GM19099 (cell line): ENCODE data around the gene NEDD4.

Source experiments
- POLR2A ChIP-seq: IDR thresholded peaks from 3 replicates; pipeline ENCODE4 v1.6.1; 2011; ENCODE audit warnings: low read depth; ENCODE audit not compliant: insufficient read length; ENCODE audit errors: extremely low read depth

Gene NEDD4

DNA sequence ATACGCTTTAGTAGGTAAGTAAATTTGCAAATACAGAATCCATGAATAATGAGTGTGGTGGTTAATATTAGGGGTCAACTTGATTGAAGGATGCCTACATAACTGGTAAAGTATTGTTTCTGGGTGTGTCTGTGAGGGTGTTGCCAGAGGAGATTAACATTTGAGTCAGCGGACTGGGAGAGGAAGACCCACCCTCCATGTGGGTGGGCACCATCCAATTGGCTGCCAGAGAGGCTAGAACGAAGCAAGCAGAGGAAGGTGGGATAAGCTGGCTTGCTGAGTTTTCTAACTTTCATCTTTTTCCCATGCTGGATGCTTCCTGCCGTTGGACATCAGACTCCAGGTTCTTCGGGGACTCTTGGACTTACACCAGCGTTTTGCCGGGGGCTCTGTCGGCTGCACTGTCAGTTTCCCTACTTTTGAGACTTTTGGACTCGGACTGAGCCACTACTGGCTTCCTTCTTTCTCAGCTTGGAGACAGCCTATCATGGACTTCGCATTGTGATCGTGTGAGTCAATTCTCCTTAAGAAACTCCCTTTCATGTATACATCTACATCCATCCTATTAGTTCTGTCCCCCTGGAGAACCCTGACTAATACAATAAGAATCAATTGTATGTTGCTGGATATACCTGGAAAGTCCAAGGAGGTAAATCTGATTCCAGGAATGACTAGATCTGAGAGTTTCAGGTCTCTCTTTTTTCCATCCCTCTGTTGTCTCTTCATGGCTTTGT, 25.8 kb upstream of the NEDD4 start:
- TF ChIP-seq POLR2A: no peak

DNA sequence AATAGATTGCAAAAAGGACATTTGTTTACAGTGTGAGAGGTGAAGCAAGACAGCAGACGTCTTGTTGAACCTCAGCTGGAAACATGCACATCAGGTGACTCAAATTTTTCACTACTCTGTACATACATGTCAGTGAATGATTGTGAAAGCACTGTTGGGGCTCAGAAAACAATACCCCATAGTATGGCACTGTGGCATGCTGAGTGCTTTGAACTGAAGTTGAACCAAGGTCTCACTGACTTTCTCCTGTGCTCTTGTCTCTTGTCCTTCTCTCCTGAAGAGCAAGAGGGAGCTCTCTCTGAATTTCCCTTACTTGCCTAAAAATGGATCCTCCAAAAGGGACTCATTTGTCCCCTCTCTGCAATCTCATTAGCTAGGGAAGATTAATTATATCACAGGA, 24.5 kb upstream of the NEDD4 start:
- no peak for TF ChIP-seq POLR2A

- no peak for TF ChIP-seq POLR2A
These were observed 24.1 kb upstream of the NEDD4 start for GRCh38 chr15:56017511-56017910.

- no peak for TF ChIP-seq POLR2A
These were observed 22.9 kb upstream of the NEDD4 start for GRCh38 chr15:56016281-56016680.

- no peak for TF ChIP-seq POLR2A
These were observed 21.3 kb upstream of the NEDD4 start for GRCh38 chr15:56014677-56015076.

DNA sequence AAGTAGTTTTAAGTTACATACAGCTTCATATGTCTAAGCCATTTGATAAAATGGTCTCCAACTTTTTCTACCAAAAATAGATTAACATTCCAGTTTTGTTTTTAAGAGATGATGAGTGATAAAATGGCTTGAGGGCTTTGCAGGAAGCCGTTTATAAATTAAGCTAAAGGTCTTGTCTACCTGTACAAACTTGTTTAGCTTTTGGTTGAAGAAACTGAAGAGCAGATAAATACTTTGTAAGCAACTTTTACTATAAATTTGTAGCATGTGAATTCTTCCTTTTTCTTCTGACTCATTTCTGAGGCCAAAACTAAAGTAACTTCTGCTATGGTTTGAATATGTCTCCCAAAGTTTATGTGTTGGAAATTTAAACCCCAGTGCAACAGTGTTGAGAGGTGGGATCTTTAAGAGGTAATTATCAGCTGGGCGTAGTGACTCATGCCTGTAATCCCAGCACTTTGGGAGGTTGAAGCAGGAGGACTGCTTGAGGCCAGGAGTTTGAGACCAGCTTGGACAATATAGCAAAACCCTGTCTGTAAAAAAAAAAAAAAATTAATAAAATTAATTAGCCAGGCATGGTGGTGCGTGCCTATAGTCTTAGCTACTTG, 8.2 kb upstream of the NEDD4 start:
- TF ChIP-seq POLR2A: no peak

DNA sequence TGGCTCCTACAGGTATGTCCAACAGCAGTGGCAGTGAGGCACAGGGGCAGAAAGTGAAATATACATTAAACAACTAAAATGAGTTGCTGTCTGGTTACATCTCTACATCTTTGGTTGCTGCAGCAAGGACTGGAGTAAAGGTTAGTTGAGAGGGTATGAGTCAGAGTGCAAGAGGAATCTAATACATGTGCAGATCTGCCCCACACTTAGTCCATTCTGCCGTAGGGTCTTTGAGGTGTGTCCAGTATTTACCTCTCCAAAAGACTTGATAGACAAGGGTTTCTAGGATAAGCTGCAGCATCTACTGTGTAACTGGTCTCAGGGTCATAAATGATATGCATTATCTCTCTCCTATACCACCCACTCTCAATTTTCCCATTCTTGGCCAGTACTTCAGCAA, 6.2 kb upstream of the NEDD4 start:
- TF ChIP-seq POLR2A: no peak

GRCh38 chr15:55998478-55998877, 5.1 kb upstream of the NEDD4 start:
- no peak for TF ChIP-seq POLR2A

DNA sequence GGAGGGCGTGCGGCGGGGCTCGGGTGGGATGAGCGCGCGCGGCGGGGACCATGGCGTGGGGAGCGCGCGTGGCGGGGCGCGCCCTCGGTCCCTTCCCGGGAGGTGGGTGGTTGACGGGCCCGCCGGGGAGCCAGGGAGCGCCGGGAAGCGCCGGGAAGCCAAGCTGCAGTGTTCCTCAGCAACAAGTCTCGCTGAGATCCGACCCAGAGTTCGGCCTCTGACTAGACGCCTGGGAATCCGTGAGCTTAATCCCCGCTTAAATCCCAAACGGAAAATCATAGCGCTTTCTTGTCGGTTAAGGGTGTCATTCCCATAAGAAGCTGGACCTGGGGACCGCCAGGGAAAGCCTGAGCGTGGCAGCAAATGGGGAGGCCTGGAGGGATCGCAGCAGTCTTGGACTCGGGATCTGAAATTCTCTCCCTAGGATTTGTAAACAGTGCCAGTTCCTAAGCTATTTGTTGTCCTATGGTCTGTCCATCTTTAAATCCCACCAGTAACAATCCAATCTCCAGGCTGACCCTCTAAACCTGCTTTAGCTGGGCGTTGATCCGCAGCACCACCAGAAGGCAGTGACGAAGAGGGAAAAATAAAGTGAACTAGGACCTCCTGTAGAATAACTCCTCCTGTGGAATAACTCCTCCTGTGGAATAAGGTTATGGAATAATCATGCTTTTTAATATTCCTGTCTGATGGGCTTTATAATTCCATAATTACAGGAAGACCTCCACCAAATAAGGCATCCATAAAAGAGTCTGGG, 570 bp upstream of the NEDD4 start:
- no peak for TF ChIP-seq POLR2A

DNA sequence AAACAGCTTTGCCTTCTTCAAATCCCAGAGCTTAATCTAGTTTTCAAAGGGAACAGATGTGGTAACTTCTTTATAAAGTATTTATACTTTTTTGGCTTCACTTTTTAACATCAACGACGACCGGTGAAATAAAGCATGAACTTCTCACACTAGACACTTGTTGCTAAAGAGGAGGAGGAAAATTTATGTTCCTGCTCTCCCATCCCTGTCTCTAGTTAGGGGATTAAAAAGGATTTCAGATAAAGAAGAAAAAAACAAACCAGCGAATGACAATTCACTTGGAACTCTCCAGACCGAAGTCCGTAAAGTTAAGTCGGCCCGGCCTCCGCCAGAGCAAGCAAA, 672 bp downstream of the NEDD4 start:
- no peak for TF ChIP-seq POLR2A

- TF ChIP-seq POLR2A: no peak
These were observed 1.3 kb downstream of the NEDD4 start for GRCh38 chr15:55991802-55992768.

DNA sequence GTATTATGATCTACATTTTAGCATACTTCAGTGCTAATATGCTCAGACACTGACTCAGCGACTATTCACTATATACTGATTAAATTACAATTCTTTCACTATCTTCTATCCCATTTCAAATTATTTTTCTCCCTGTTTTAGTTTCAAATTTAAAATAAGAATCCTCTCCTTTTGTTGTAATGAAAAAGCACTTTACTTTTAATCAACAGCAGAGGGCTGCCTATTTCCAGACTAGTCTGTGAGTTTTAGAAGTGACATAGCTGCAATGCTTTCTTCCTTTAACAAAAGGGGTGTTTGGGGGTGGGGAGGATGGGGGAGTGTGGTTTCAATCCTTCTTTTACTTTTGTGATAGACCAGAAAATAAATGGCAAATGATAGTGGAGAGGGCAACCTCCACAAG, 2.4 kb downstream of the NEDD4 start:
- TF ChIP-seq POLR2A: no peak

- TF ChIP-seq POLR2A: no peak
These were observed 2.9 kb downstream of the NEDD4 start for GRCh38 chr15:55990516-55990915.

- TF ChIP-seq POLR2A: no peak
These were observed 4.0 kb downstream of the NEDD4 start for GRCh38 chr15:55989383-55989782.

DNA sequence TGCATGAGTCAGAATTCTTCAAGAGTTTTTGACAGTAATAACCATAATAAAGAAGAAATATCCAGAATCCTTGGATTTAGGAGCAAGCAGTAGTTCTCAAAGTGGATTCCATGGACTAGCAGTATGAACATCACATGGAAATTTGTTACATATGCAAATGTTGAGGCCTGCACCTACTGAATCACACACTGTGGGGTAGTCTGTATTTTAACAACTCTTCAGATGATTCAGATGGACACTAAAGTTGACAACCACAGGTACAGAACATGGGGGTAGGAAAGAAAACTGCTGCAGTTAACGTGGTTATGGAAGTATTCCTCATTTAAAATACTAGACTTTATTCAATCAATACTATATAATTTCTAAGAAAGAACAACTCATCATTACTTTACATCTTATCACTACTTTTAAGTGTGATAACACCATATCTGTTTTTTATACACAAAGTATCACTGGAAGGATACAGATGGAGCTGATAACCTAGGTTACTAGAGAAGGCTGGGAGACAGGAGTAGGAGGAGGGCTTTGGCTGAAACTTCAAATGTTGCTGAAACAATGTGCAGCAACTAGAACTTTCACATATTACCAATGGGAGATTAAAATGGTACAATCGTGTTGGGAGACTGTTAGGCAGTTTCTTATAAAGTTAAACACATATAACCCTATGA, 11.7 kb downstream of the NEDD4 start:
- no peak for TF ChIP-seq POLR2A

GRCh38 chr15:55980511-55980910, 12.9 kb downstream of the NEDD4 start:
- no peak for TF ChIP-seq POLR2A
